ENCODE results near the gene GPRC6A.

GRCh38 chr6:116847227-116847626 is 18.3 kb upstream of the GPRC6A start:
- TF ChIP-seq CTCF (IDR thresholded peaks at IDR 0.05): no peak
- no peak for TF ChIP-seq POLR2A (IDR thresholded peaks at IDR 0.05)

All from lower leg skin (tissue), 3 donors.